A673 (cell line): Measurements from ENCODE around the gene MAG. TPM values are rescaled to one million over a fixed set of nuclear protein-coding genes. Genes with fewer than 3 reads are reported as not detected.

Source experiments
- BruUV-seq: library from RNA; stranded (reverse); fragments of 400-500 nt; replicated peaks from 2 replicates; lab custom pipeline; 2021; lab: Mats Ljungman, UMichigan
- CTCF ChIA-PET: fragments of 300-600 bp; sonication (Branson Sonifier 250); formaldehyde crosslinking; loops from one replicate; lab custom pipeline; 2022; ENCODE audit warnings: antibody characterized with exemption; lab: Charles Lee
- POLR2A ChIA-PET: fragments of 300-600 bp; sonication (Branson Sonifier 250); formaldehyde crosslinking; loops from one replicate; lab custom pipeline; 2022; ENCODE audit warnings: antibody characterized with exemption; ENCODE audit not compliant: low non-redundant PET; lab: Charles Lee
- DNase-seq: peaks from one replicate; pipeline ENCODE4 v3.0.0-alpha.2; 2015; ENCODE audit warnings: low spot score
- H3K27ac ChIP-seq: fragments of 200-600 bp; sonication (generic); 2 replicates; pipeline ENCODE4 v1.5.1; 2016; ENCODE audit warnings: mixed run types, low read depth, mild to moderate bottlenecking, mixed read lengths, antibody characterized with exemption, low read length; ENCODE audit not compliant: poor library complexity, severe bottlenecking
- H3K27me3 ChIP-seq: fragments of 200-600 bp; sonication (generic); replicated peaks from 2 replicates; pipeline ENCODE4 v1.6.1; 2017; ENCODE audit warnings: mixed run types, low read depth, mild to moderate bottlenecking, mixed read lengths, antibody characterized with exemption, low read length; ENCODE audit not compliant: insufficient read depth, poor library complexity
- H3K36me3 ChIP-seq: fragments of 200-600 bp; sonication (generic); 2 replicates; pipeline ENCODE4 v1.6.1; 2016; ENCODE audit warnings: mixed run types, mild to moderate bottlenecking, mixed read lengths, antibody characterized with exemption, low read length; ENCODE audit not compliant: insufficient read depth, poor library complexity, severe bottlenecking
- H3K4me1 ChIP-seq: fragments of 200-600 bp; sonication (generic); 2 replicates; pipeline ENCODE4 v1.6.1; 2017; ENCODE audit warnings: mixed run types, mild to moderate bottlenecking, mixed read lengths, antibody characterized with exemption, low read length; ENCODE audit not compliant: insufficient read depth, poor library complexity, severe bottlenecking
- H3K4me3 ChIP-seq: fragments of 200-600 bp; sonication (generic); 2 replicates; pipeline ENCODE4 v1.5.1; 2016; ENCODE audit warnings: low read depth, mixed run types, mild to moderate bottlenecking, mixed read lengths, low read length; ENCODE audit not compliant: poor library complexity, severe bottlenecking
- H3K9me3 ChIP-seq: fragments of 200-600 bp; sonication (generic); 2 replicates; pipeline ENCODE4 v1.6.1; 2016; ENCODE audit warnings: mixed run types, low read depth, mild to moderate bottlenecking, mixed read lengths, antibody characterized with exemption, low read length; ENCODE audit not compliant: poor library complexity, severe bottlenecking
- CTCF ChIP-seq: fragments of 300-800, 200-600 bp; sonication (generic); conservative IDR thresholded peaks from 2 replicates; pipeline ENCODE4 v1.5.1; 2017; ENCODE audit warnings: low read depth, mild to moderate bottlenecking, antibody characterized with exemption, low read length, moderate library complexity, mixed read lengths
- EZH2 ChIP-seq: fragments of 200-600 bp; sonication (generic); IDR thresholded peaks from 2 replicates; pipeline ENCODE4 v1.6.1; 2017; ENCODE audit warnings: borderline replicate concordance, low read depth, mild to moderate bottlenecking, mixed read lengths, antibody characterized with exemption, low read length; ENCODE audit not compliant: poor library complexity, severe bottlenecking
- intact Hi-C: fragments of 100-400 bp; cut with micrococcal nuclease; formaldehyde crosslinking; loops from one replicate; pipeline ENCODE4 v1.10.0; 2022; ENCODE audit not compliant: unreplicated experiment
- total RNA-seq: library from RNA; stranded (reverse); gene quantifications from 2 replicates; pipeline ENCODE4 v1.2.3, GENCODE V29; 2021

The MAG gene
- total RNA-seq, 1 experiment from 2014 or later: not detected

- Histone ChIP-seq H3K27ac (no peak overlapping the region), H3K4me3 (no peak overlapping the region), H3K9me3 (no peaks in the 10 kb centered on the region), H3K36me3 (no peaks in the 10 kb centered on the region), H3K4me1 (no peaks in the 10 kb centered on the region), H3K27me3 (peaks cover 24% of the 10 kb centered on the region)
- CTCF ChIA-PET: no interaction called here
- TF ChIP-seq CTCF (no peak), EZH2 (no peak)
- no peak for DNase-seq
- POLR2A ChIA-PET: no interaction called here
- no TSS peak for BruUV-seq
- intact Hi-C loops: no loop called here
Measured at GRCh38 chr19:35297515-35297848, 5.5 kb downstream of the MAG start.

- ChIA-PET CTCF (no interaction called here), POLR2A (no interaction called here)
- BruUV-seq: no TSS peak
Measured at GRCh38 chr19:35297922-35298321, 6.0 kb downstream of the MAG start.

GRCh38 chr19:35298561-35298972 is 6.6 kb downstream of the MAG start:
- ChIA-PET POLR2A (no interaction called here), CTCF (no interaction called here)
- Histone ChIP-seq H3K36me3 (no peaks in the 10 kb centered on the region), H3K4me3 (no peak overlapping the region), H3K27ac (no peak overlapping the region), H3K9me3 (no peaks in the 10 kb centered on the region), H3K27me3 (peaks cover 13% of the 10 kb centered on the region), H3K4me1 (no peaks in the 10 kb centered on the region)
- no TSS peak for BruUV-seq
- no peak for DNase-seq
- intact Hi-C loops: no loop called here
- TF ChIP-seq CTCF (no peak), EZH2 (no peak)

More at GRCh38 chr19:35297922-35298321, 6.0 kb downstream of the MAG start:
- H3K27ac ChIP-seq: no peak overlapping the region
- H3K36me3 ChIP-seq: no peaks in the 10 kb centered on the region
- no peaks in the 10 kb centered on the region for H3K9me3 ChIP-seq
- no peaks in the 10 kb centered on the region for H3K4me1 ChIP-seq
- no peak for TF ChIP-seq CTCF
- no peak for TF ChIP-seq EZH2
- peaks cover 19% of the 10 kb centered on the region for H3K27me3 ChIP-seq
- no peak overlapping the region for H3K4me3 ChIP-seq
- intact Hi-C loops: no loop called here
- DNase-seq: no peak
